MM.1S (cell line): ENCODE measurements around the gene AUTS2.

ENCODE experiments used
- EZH2 ChIP-seq: fragments of 300-600 bp; sonication (generic); optimal IDR thresholded peaks from 2 replicates; pipeline ENCODE3; 2017; ENCODE audit warnings: low read depth, mild to moderate bottlenecking, antibody characterized with exemption, low read length, mixed read lengths
- EZH2phosphoT487 ChIP-seq: fragments of 300-600 bp; sonication (generic); IDR thresholded peaks from 2 replicates; pipeline ENCODE4 v1.6.1; 2018; ENCODE audit warnings: antibody characterized with exemption, low read length
- TF ChIP-seq, protein P1 (sequence below): fragments of 300-600 bp; sonication (generic); IDR thresholded peaks from 2 replicates; pipeline ENCODE4 v1.5.1; 2016; ENCODE audit warnings: antibody characterized with exemption, low read length, mixed read lengths

GRCh38 chr7:70600993-70601392, 1002.7 kb downstream of the AUTS2 start:
- TF ChIP-seq EZH2 = no peak
- TF ChIP-seq, protein P1, sequence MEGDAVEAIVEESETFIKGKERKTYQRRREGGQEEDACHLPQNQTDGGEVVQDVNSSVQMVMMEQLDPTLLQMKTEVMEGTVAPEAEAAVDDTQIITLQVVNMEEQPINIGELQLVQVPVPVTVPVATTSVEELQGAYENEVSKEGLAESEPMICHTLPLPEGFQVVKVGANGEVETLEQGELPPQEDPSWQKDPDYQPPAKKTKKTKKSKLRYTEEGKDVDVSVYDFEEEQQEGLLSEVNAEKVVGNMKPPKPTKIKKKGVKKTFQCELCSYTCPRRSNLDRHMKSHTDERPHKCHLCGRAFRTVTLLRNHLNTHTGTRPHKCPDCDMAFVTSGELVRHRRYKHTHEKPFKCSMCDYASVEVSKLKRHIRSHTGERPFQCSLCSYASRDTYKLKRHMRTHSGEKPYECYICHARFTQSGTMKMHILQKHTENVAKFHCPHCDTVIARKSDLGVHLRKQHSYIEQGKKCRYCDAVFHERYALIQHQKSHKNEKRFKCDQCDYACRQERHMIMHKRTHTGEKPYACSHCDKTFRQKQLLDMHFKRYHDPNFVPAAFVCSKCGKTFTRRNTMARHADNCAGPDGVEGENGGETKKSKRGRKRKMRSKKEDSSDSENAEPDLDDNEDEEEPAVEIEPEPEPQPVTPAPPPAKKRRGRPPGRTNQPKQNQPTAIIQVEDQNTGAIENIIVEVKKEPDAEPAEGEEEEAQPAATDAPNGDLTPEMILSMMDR = no peak
- TF ChIP-seq EZH2phosphoT487 = no peak
